Mesothelial cell of epicardium (in vitro differentiated cells): ENCODE results near the gene FNDC10. TPM values are rescaled to one million over a fixed set of nuclear protein-coding genes. Genes with fewer than 3 reads are reported as not detected.

Experiments
- DNase-seq, 2 experiments: peaks; one replicate each; pipeline ENCODE4 v3.0.0; 2021; ENCODE audit warnings: low spot score in 2 of 2; ENCODE audit not compliant: unreplicated experiment in 2 of 2
- H3K27ac Mint-ChIP-seq: 2 replicates; pipeline ENCODE4 v1.8.0; 2021; ENCODE audit warnings: mixed read lengths
- H3K27me3 Mint-ChIP-seq: 2 replicates; pipeline ENCODE4 v1.8.0; 2021; ENCODE audit warnings: low read depth, mixed read lengths
- H3K36me3 Mint-ChIP-seq: 2 replicates; pipeline ENCODE4 v1.8.0; 2021; ENCODE audit warnings: mixed read lengths
- H3K4me1 Mint-ChIP-seq: 2 replicates; pipeline ENCODE4 v1.8.0; 2021; ENCODE audit warnings: mixed read lengths
- H3K4me3 Mint-ChIP-seq: 2 replicates; pipeline ENCODE4 v1.8.0; 2021; ENCODE audit warnings: mild to moderate bottlenecking, moderate library complexity, mixed read lengths
- H3K9me3 Mint-ChIP-seq: 2 replicates; pipeline ENCODE4 v1.8.0; 2021; ENCODE audit warnings: mixed read lengths
- CTCF ChIP-seq: fragments of 200-600 bp; sonication (generic); IDR thresholded peaks from one replicate; pipeline ENCODE4 v1.5.0; 2021; ENCODE audit warnings: antibody characterized with exemption; ENCODE audit not compliant: unreplicated experiment
- total RNA-seq: library from RNA; stranded (reverse); gene quantifications from 3 replicates; pipeline ENCODE4 v1.2.1, GENCODE V29; 2021

Gene FNDC10
- total RNA-seq, 1 donor from 2014 or later: 5.4 TPM

GRCh38 chr1:1556505-1556904 lies 43.4 kb downstream of the FNDC10 start:
- H3K4me1 Mint-ChIP-seq: no peaks in the 10 kb centered on the region
- H3K36me3 Mint-ChIP-seq: peaks cover 3% of the 10 kb centered on the region
- H3K27ac Mint-ChIP-seq: no peak overlapping the region
- DNase-seq: no peak
- TF ChIP-seq CTCF: no peak
- no peaks in the 10 kb centered on the region for H3K9me3 Mint-ChIP-seq
- H3K4me3 Mint-ChIP-seq: no peak overlapping the region
- no peaks in the 10 kb centered on the region for H3K27me3 Mint-ChIP-seq

DNA sequence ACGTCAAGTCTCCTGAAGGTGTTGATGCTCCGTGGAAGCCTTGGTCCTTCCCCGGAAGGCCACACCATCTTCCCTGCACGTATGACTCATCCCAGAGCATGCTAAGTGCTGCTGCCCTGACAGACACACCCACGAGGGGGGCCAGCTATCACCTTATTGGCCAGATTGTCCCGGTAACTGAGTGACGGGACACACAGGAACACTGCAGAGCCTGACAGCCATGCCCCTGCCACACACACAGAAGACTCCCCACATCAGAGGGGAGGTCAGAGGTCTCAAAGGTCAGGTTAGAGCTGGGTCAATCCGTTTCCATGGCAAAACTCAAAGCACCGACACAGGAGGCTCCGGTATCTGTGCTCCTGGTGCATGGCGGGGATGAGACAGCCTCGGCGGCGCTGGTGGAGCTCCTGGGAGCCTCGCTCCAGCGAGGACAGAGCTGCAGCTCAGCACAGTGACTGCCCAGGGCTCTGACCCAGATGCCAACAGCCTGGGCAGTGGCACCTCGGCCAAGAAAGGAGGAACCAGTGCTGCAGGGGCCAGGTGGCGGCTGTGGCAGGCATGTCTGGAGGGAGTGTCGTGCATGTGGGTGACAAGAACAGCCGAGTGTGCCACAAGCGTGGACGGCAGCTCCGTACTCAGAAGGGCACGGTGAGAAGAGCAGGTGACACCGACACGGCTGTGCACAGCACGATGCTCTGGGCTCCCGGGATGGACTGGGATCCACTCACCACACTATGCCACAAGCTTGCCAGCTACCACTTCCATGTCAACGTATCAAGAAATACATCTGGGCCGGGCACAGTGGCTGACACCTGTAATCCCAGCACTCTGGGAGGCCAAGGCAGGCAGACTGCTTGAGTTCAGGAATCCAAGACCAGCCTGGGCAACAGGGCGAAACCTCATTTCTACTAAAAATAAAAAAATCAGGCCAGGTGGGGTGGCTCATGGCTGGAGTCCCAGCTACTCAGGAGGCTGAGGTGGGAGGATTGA lies 44.7 kb downstream of the FNDC10 start:
- no peaks in the 10 kb centered on the region for H3K27me3 Mint-ChIP-seq
- H3K4me3 Mint-ChIP-seq: no peak overlapping the region
- H3K9me3 Mint-ChIP-seq: no peaks in the 10 kb centered on the region
- no peak for TF ChIP-seq CTCF
- no peak overlapping the region for H3K27ac Mint-ChIP-seq
- no peak for DNase-seq
- no peaks in the 10 kb centered on the region for H3K4me1 Mint-ChIP-seq
- H3K36me3 Mint-ChIP-seq: no peaks in the 10 kb centered on the region

GRCh38 chr1:1554550-1554925 lies 45.4 kb downstream of the FNDC10 start:
- no peaks in the 10 kb centered on the region for H3K27me3 Mint-ChIP-seq
- H3K4me3 Mint-ChIP-seq: no peak overlapping the region
- H3K27ac Mint-ChIP-seq: no peak overlapping the region
- H3K36me3 Mint-ChIP-seq: no peaks in the 10 kb centered on the region
- no peak for DNase-seq
- no peak for TF ChIP-seq CTCF
- no peaks in the 10 kb centered on the region for H3K9me3 Mint-ChIP-seq
- H3K4me1 Mint-ChIP-seq: no peaks in the 10 kb centered on the region

DNA sequence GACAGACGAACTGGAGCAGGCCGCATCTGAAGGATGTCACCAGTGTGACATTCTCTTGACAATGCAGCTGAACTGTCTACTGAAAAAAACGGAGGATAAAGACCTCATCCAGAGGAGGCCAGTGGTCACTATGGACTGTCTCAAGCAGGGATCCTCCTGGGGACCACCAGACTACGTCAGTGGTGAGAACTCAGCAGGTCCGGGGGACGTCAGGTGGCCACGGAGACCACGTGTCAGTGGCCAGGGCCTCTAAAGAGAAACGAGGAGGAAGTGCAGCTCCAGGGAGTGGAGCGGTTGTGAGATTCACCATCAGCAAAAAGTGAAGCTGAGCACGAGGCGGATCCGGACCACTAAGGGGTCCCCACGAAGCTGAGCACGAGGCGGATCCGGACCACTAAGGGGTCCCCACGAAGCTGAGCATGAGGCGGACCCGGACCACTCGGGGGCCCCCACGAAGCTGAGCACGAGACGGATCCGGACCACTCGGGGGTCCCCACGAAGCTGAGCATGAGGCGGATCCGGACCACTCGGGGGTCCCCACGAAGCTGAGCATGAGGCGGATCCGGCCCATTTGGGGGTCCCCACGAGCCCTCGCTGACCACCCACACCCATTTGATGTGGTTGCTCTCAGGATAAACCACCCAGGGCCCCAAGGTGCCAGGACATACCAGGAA lies 46.0 kb downstream of the FNDC10 start:
- no peak overlapping the region for H3K4me3 Mint-ChIP-seq
- H3K27me3 Mint-ChIP-seq: no peaks in the 10 kb centered on the region
- H3K4me1 Mint-ChIP-seq: no peaks in the 10 kb centered on the region
- TF ChIP-seq CTCF: no peak
- no peaks in the 10 kb centered on the region for H3K36me3 Mint-ChIP-seq
- no peak for DNase-seq
- H3K9me3 Mint-ChIP-seq: no peaks in the 10 kb centered on the region
- peak overlapping the region; percentile 25 for H3K27ac Mint-ChIP-seq

- Mint-ChIP-seq H3K9me3 (no peaks in the 10 kb centered on the region), H3K4me1 (no peaks in the 10 kb centered on the region), H3K27ac (no peak overlapping the region), H3K27me3 (no peaks in the 10 kb centered on the region), H3K4me3 (no peak overlapping the region), H3K36me3 (no peaks in the 10 kb centered on the region)
- no peak for TF ChIP-seq CTCF
- DNase-seq: no peak
These were observed 47.7 kb downstream of the FNDC10 start for GRCh38 chr1:1552263-1552639.
